Tibial nerve (tissue), 4 donors: ENCODE data around the gene DNMT3A.

Experiments
- CTCF ChIP-seq, 5 experiments: fragments of 200-600 bp in 3 of 5; fragments of 450-650 bp in 2 of 5; sonication (generic) in 3 of 5; IDR thresholded peaks; one replicate each; pipeline ENCODE4 v1.5.1; 2016 to 2019; ENCODE audit warnings: antibody characterized with exemption in 5 of 5, mild to moderate bottlenecking in 3 of 5, moderate library complexity in 2 of 5
- EP300 ChIP-seq, 2 donors: sonication (generic); formaldehyde crosslinking; IDR thresholded peaks; one replicate each; pipeline ENCODE4 v1.6.1; 2017; ENCODE audit warnings: antibody characterized with exemption in 2 of 2, mild to moderate bottlenecking in 1 of 2
- POLR2A ChIP-seq, 2 donors: fragments of 450-650 bp; IDR thresholded peaks; one replicate each; pipeline ENCODE4 v1.6.1; 2017; ENCODE audit warnings: antibody characterized with exemption in 2 of 2, mild to moderate bottlenecking in 2 of 2, moderate library complexity in 2 of 2

- TF ChIP-seq CTCF (IDR thresholded peaks at IDR 0.05): no peak
- TF ChIP-seq POLR2A (IDR thresholded peaks at IDR 0.05): no peak
- TF ChIP-seq EP300 (IDR thresholded peaks at IDR 0.05): no peak
These were observed 97.7 kb downstream of the DNMT3A start for GRCh38 chr2:25243995-25244394.
